Kidney capillary endothelial cell (primary cell): ENCODE results near the gene TMPRSS2.

Source experiments
- DNase-seq: peaks from one replicate; pipeline ENCODE4 v3.0.0-alpha.2; 2018; ENCODE audit warnings: low spot score

The TMPRSS2 gene

GRCh38 chr21:41481191-41481590 is 26.8 kb downstream of the TMPRSS2 start:
- no peak for DNase-seq

GRCh38 chr21:41480086-41480690 is 27.8 kb downstream of the TMPRSS2 start:
- DNase-seq = no peak

- no peak for DNase-seq
These were observed 28.3 kb downstream of the TMPRSS2 start for GRCh38 chr21:41479686-41480085.

GRCh38 chr21:41478319-41479177 is 29.4 kb downstream of the TMPRSS2 start:
- no peak for DNase-seq

DNA sequence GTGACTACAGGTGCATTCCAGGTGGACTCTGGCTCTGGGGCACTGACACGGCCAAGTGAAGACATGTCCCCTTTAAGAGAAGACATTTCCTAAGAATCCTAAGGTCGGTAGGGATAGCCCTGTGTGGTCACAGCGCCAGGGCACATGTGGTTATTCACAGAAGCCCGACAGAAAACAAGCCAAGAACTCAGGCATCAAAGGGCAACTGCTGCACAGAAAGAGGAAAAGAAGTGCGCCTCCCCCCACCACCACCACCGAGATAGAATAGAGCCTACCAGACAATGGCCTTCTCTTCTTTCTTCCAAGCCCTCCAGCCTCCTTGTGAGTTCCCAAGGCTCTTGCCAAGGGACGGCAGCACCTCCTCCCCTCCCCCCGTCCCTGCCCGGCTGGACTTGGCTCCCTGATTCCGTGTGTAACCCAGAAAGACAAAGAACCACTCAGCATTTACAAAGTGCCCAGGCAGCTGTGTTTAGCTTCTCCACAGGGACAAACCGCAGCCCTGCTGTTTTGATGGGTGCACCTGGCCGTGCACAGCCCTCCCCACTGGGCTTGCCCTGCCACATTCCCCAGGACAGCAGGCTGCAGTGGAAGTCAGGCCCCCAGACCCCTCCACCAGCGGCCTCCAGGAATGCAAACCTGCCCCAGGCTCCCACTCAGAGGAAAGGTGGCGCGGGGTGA is 30.2 kb downstream of the TMPRSS2 start:
- no peak for DNase-seq

GRCh38 chr21:41475714-41476420 is 32.1 kb downstream of the TMPRSS2 start:
- no peak for DNase-seq

- no peak for DNase-seq
These were observed 35.0 kb downstream of the TMPRSS2 start for GRCh38 chr21:41472753-41473548.

DNA sequence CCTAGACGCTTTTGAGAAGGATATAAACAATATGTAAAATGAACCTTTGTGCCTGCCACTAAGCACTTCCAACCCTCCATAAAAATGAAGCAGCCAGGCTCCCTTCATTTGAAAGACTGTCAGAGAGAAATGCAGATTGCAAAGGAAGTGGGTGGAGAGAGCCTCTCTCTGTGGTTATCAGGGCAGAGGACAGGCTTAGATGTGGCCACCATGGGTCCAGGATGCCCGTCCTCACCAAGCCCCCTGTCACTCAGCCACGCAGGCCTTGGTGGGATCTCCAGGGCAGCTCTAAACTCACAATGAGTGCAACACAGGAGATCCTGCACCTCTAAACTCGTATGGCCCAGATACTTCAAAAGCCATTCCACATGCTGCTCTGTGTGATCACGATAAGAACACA is 37.9 kb downstream of the TMPRSS2 start:
- no peak for DNase-seq

DNA sequence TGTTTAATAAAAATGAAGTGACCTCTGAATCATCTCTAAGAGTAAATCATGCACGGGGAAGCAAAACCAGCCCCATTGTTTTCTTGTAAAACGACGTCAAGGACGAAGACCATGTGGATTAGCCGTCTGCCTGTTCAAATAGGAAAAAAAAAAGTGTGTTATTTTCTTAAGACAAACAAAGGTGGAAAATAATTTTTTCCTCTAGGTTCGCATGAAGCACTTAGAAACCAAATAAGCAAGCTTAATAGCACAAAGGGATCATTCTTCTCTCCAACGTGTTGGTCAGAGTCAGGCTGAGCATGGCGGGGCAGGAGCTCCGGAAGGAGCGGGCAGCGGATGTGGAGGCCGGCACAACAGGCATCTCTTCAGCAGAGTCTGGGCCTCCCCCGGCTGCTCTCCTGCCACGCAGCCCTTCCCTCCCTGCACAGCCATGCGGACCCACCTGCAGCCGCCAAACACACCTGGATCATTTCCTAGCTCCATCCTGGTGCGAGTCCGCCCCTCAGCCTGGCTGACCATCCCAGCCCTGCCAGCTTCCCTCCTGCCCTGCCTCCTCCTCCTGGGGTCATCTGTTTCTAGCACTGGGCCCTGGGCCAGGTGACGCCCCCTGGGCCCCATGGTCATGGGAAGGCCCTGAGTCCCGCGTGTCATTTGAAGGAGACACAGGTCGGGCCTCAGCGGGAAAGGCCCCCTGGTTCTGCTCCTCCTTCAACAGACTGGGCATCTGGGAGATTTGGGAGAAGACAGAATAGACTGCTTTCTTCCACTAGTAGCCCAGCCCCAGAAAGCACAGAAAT is 41.7 kb downstream of the TMPRSS2 start:
- no peak for DNase-seq

DNA sequence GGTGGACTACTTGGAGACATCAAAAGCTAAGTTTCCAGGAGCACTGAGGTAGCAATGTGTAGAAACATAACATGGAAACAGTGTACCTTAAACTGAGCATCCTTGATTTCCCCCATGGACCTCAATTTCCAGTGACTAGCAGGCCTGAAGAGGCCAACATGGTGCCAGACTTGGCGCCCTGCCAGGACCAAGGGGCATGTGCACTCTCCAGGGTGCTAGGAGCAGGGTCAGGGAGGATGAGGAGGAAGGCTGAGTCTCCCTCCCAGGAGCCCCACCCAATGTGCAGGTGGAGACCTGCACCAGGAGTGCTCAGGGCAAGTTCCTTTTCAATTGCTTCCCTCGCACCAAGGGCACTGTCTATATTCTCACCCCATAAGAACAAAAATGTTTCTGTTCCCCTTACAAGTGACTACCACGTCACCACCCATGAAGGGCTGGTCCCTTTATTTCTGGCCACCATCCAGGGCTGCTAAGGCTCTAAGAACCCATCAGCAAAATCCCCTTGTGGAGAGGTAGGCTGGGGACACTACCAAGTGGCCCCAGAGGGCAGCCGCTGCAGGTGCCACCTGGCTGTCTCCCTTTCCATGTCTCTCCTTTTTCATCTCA is 42.7 kb downstream of the TMPRSS2 start:
- no peak for DNase-seq

DNA sequence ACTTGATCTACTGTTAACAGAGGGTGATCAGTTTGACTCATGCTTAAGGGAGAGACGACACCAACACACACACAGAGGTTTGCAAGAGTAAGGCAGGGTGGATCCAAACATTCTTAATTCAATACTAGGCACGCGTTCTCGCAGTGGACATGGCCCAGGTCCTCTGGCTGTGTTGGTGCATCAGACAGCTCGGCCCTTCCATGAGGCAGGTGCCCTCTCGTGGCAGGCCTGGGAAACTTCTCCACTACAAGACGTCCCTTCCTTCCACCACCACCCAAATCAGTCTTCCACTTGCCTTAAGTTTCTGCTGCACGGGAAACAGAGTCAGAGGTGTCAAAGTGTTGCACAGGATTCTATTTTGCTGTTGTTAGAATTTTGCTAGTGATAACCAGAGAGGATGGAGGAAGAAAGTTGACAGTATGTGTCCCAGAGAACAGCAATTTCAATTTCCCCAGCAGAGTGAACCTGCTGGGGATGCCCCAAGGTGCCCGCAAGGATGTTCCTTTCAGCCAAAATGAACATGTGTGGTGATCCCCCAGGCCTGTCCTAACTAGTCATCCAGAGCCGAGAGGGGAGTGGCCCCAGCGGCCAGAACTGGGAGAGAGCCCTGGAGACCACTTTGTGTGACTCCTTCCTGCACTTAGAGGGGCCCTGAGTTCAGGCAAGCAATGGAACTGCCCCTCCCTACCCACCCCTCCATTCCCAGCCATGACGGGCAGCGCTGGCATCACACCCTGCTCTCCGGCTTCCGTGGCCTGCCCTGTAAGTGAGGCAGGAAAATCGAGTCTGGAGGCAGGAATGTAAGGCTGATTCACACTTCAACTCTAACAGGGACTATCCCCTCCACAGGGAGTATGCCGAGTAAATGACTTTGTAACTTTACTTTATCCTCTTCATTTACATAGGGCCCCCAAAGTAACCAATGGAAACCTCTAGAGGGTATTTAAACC is 47.1 kb downstream of the TMPRSS2 start:
- DNase-seq = peak; percentile 28

- DNase-seq = no peak
These were observed 47.9 kb downstream of the TMPRSS2 start for GRCh38 chr21:41459884-41460534.

- no peak for DNase-seq
These were observed 49.4 kb downstream of the TMPRSS2 start for GRCh38 chr21:41458559-41458958.

GRCh38 chr21:41458121-41458520 is 49.8 kb downstream of the TMPRSS2 start:
- no peak for DNase-seq

DNA sequence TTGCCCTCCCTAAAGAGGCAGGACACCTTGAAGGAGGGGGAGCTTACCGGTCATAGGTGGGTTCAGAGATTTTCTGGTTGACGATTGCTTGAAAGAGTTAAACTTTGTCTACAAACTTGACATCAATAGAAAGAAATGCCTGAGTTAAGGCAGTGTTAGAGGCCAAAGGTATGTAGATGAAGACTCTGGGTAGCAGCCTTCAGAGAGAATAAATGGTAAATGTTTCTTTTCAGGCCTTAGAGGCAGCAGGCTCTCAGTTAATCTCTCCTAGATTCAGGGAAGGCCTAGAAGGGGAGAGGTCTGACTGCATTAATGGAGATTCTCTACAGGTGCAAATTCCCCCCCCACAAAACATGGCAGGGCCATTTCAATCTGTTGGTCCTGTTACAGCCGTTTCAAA is 54.2 kb downstream of the TMPRSS2 start:
- no peak for DNase-seq

GRCh38 chr21:41453198-41453597 is 54.8 kb downstream of the TMPRSS2 start:
- no peak for DNase-seq

GRCh38 chr21:41451753-41452676 is 55.9 kb downstream of the TMPRSS2 start:
- no peak for DNase-seq

DNA sequence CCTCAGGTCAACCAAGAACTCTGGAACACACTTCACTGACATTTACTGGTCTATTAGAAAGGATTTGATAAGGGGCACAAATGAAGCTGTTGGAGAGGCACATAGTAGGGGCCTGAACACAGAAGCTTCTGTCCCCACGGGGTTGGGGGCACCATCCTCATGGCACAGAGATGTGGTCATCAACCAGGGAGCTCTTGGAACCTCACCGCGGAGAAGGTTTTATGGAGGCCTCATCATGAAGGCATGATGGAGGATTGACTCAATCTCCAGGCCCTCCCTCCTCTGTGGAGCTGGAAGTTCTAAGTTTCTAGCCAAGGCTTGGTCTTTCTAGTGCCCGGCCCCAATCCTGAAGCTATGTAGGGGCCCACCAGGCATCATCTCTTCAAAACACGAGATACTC is 58.3 kb downstream of the TMPRSS2 start:
- no peak for DNase-seq
